GM20000 (cell line): ENCODE measurements around the gene GDF7.

Source experiments
- DNase-seq: peaks from one replicate; pipeline ENCODE4 v3.0.0; 2012; ENCODE audit warnings: low spot score
- CTCF ChIP-seq: IDR thresholded peaks from 2 replicates; pipeline ENCODE4 v1.5.1; 2012; ENCODE audit warnings: mild to moderate bottlenecking, control low read depth; ENCODE audit errors: extremely low read depth, missing control alignments

GDF7 gene

GRCh38 chr2:20671036-20671735 is 4.2 kb downstream of the GDF7 start:
- no peak for DNase-seq
- no peak for TF ChIP-seq CTCF

- TF ChIP-seq CTCF = no peak
Measured at GRCh38 chr2:20671736-20672080, 4.8 kb downstream of the GDF7 start.

GRCh38 chr2:20672201-20672951 is 5.4 kb downstream of the GDF7 start:
- peak; percentile 15 for DNase-seq
- TF ChIP-seq CTCF = no peak

More at GRCh38 chr2:20671736-20672080, 4.8 kb downstream of the GDF7 start:
- DNase-seq = no peak

- peak; percentile 14 for DNase-seq
- no peak for TF ChIP-seq CTCF
Measured at GRCh38 chr2:20673686-20674308, 6.9 kb downstream of the GDF7 start.

- TF ChIP-seq CTCF = no peak
- no peak for DNase-seq
Measured at GRCh38 chr2:20674309-20674965, 7.5 kb downstream of the GDF7 start.

GRCh38 chr2:20674974-20675679 is 8.2 kb downstream of the GDF7 start:
- TF ChIP-seq CTCF = no peak
- DNase-seq = no peak
